Measurements from ENCODE around the gene MYCBP2. TPM values are rescaled to one million over a fixed set of nuclear protein-coding genes. Genes with fewer than 3 reads are reported as not detected.

Gene MYCBP2
- total RNA-seq, 4 donors from 2014 or later: 42.4 to 262 (median 71.0) TPM

DNA sequence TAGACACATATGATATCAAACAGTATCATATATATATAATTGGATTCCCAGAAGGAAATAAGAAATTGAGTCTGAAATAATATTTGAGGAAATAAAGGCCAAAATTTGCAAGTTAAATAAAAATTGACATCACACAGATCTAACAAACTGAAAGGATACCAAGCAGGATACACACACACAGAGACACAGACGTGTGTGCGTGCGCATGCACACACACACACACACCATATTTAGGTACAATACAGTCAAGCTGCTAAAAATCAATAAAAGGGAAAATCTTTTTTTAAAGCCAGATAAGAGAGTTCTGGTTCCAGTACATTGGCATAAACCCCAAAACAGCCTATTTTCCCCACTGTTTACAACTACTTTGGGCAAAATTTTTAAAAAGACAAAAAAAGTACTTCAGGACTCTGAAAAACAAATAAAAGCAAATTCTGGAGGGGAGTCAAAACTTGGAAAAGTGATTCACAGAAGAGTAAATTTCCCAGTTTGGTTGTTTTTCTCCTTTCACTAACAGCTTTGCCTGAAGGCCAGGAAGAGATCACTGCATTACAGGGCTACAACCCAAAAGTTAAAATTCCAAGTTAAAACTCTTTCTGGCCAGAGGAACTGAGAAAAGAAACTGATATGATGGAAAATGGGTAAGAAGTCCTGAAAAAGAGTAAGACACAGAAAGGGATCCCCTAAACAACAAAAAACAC is 16.2 kb downstream of the MYCBP2 start:
- Histone ChIP-seq H3K27me3 (no peaks in the 10 kb centered on the region), H3K4me1 (peaks cover 0 to 23% (median 9%) of the 10 kb centered on the region in 4 donors), H3K36me3 (no peaks in the 10 kb centered on the region), H3K9me3 (no peaks in the 10 kb centered on the region), H3K27ac (no peak overlapping the region), H3K4me3 (no peak overlapping the region)
- TF ChIP-seq POLR2A (IDR thresholded peaks at IDR 0.05) (no peak), CTCF (IDR thresholded peaks at IDR 0.05) (no peak)
- no peak for DNase-seq

DNA sequence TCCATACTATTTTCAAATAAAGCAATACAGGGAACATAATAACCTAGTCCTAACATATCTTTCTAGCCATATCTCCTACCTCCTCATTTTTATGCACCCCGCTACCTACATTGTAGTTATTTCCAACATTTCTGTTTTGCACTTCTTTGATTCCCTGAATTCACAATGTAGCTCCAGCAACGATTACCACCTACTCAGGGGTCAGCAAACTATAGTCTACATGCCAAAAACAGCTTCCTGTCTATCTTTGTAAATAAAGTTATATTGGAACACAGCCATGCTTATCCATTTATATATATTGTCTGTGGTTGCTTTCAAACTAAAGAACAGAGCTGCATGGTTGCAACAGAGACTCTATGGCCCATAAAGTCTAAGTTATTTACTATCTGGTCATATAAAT is 16.7 kb downstream of the MYCBP2 start:
- H3K36me3 ChIP-seq: no peaks in the 10 kb centered on the region
- H3K27ac ChIP-seq: no peak overlapping the region
- no peaks in the 10 kb centered on the region for H3K9me3 ChIP-seq
- peaks cover 0 to 23% (median 12%) of the 10 kb centered on the region in 4 donors for H3K4me1 ChIP-seq
- TF ChIP-seq POLR2A (IDR thresholded peaks at IDR 0.05) (no peak), CTCF (IDR thresholded peaks at IDR 0.05) (no peak)
- no peak overlapping the region for H3K4me3 ChIP-seq
- H3K27me3 ChIP-seq: no peaks in the 10 kb centered on the region
- no peak for DNase-seq

DNA sequence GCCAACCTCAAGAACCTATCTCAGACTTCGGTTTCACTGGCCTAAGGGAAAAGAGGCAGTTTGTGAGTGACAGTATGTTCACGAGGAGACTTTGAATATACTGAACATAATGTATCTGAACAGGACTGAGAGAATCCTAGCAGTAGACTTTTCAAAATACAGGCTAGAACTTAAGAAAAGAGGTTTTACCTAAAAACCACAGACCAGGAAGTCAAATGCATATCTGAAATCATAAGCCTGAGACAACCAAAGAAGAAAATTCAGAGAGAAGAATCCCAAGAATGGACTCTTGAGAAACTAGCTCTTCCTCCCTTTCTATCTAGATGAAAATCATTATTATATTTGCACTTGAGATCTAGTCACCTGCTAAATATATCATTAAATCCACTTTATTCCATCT is 17.6 kb downstream of the MYCBP2 start:
- TF ChIP-seq POLR2A (IDR thresholded peaks at IDR 0.05) (no peak), CTCF (IDR thresholded peaks at IDR 0.05) (no peak)
- Histone ChIP-seq H3K4me3 (no peak overlapping the region), H3K27me3 (no peaks in the 10 kb centered on the region), H3K4me1 (peaks cover 0 to 23% (median 12%) of the 10 kb centered on the region in 4 donors), H3K27ac (no peak overlapping the region), H3K36me3 (no peaks in the 10 kb centered on the region), H3K9me3 (no peaks in the 10 kb centered on the region)
- DNase-seq: no peak

DNA sequence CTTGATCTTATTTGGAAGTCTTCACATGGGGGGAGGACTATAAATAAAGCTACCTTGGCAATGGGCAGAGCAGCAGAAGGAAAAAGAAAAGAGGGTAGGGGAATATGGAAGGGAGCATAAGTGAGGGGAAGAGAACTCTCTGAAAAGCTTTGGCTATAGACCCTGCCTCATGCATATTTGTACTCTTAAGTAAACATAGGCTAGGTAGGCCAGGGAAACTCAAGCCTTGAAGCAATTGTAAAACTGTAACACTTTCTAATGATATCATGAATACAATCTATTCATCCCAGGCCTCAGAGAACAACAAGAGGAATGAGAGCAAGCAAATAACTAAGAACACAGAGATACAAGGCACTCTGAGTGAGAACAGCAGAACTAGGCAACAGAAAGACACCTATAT is 20.4 kb downstream of the MYCBP2 start:
- H3K27ac ChIP-seq: peak overlapping the region in 1 of 4 donors; percentile 2
- H3K4me3 ChIP-seq: no peak overlapping the region
- TF ChIP-seq POLR2A (IDR thresholded peaks at IDR 0.05): no peak
- TF ChIP-seq CTCF (IDR thresholded peaks at IDR 0.05): no peak

DNA sequence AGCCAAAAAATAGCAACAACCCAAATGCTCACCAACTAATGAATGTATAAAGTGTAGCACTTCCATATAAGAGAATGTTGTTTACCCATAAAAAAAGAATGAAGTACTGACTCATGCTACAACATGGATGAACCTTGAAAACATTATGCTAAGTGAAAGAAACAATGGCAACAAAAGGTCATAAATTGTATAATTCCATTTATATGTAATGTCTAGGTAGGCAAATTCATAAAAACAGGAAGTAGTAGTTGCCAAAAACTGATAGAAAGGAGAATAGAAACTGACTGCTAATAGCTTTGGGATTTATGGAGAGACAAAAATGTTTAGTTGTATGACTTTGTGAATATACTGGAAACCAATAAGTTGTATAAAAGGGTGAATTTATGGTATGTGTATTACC is 21.6 kb downstream of the MYCBP2 start:
- peaks cover 0 to 23% (median 12%) of the 10 kb centered on the region in 4 donors for H3K4me1 ChIP-seq
- H3K9me3 ChIP-seq: no peaks in the 10 kb centered on the region
- no peak for DNase-seq
- no peaks in the 10 kb centered on the region for H3K36me3 ChIP-seq
- TF ChIP-seq POLR2A (IDR thresholded peaks at IDR 0.05): no peak
- TF ChIP-seq CTCF (IDR thresholded peaks at IDR 0.05): no peak
- H3K27ac ChIP-seq: no peak overlapping the region
- no peak overlapping the region for H3K4me3 ChIP-seq
- H3K27me3 ChIP-seq: no peaks in the 10 kb centered on the region

More for the DNA sequence above, 20.4 kb downstream of the MYCBP2 start:
- H3K4me1 ChIP-seq: peaks cover 0 to 23% (median 12%) of the 10 kb centered on the region in 4 donors
- no peak for DNase-seq
- H3K36me3 ChIP-seq: no peaks in the 10 kb centered on the region
- H3K27me3 ChIP-seq: no peaks in the 10 kb centered on the region
- no peaks in the 10 kb centered on the region for H3K9me3 ChIP-seq
